HL-60 (cell line): Measurements from ENCODE around the gene DDIAS.

ENCODE experiments used
- GABPA ChIP-seq: IDR thresholded peaks from 2 replicates; pipeline ENCODE4 v1.6.1; 2012; ENCODE audit warnings: low read depth
- POLR2AphosphoS5 ChIP-seq: IDR thresholded peaks from 2 replicates; pipeline ENCODE4 v1.6.1; 2012; ENCODE audit warnings: low read depth
- SPI1 ChIP-seq: IDR thresholded peaks from 2 replicates; pipeline ENCODE4 v1.6.1; 2012; ENCODE audit warnings: low read depth, mild to moderate bottlenecking, borderline replicate concordance
- TF ChIP-seq, protein P1 (sequence below): IDR thresholded peaks from one replicate; pipeline ENCODE4 v1.5.1; 2011; ENCODE audit warnings: low read length, control low read depth, inconsistent platforms; ENCODE audit not compliant: insufficient read depth
- TF ChIP-seq, protein P2 (sequence below): IDR thresholded peaks from 2 replicates; pipeline ENCODE4 v1.6.1; 2012; ENCODE audit warnings: low read depth; ENCODE audit not compliant: insufficient replicate concordance

DNA sequence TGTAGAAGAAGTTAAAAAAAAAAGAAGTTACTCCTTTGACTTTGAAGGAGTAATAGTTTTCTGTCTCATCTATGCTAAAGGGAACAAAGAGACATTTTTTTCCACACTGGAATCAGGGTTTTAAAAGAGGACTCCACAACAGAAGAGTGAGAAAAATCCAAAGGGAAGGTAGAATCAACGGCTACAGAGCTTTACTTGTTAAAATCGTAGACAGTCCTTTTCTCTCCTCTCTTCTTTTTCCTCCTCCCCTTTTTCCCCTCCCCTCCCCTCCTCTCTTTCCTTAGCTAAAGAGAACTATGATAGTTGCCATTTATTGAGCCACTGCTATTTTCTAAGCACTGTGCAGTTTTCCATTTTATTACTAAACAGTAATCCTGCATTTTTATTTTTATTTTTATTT, 29.2 kb downstream of the DDIAS start:
- TF ChIP-seq, protein P1, sequence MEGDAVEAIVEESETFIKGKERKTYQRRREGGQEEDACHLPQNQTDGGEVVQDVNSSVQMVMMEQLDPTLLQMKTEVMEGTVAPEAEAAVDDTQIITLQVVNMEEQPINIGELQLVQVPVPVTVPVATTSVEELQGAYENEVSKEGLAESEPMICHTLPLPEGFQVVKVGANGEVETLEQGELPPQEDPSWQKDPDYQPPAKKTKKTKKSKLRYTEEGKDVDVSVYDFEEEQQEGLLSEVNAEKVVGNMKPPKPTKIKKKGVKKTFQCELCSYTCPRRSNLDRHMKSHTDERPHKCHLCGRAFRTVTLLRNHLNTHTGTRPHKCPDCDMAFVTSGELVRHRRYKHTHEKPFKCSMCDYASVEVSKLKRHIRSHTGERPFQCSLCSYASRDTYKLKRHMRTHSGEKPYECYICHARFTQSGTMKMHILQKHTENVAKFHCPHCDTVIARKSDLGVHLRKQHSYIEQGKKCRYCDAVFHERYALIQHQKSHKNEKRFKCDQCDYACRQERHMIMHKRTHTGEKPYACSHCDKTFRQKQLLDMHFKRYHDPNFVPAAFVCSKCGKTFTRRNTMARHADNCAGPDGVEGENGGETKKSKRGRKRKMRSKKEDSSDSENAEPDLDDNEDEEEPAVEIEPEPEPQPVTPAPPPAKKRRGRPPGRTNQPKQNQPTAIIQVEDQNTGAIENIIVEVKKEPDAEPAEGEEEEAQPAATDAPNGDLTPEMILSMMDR, result no peak
- no peak for TF ChIP-seq POLR2AphosphoS5
- TF ChIP-seq, protein P2, sequence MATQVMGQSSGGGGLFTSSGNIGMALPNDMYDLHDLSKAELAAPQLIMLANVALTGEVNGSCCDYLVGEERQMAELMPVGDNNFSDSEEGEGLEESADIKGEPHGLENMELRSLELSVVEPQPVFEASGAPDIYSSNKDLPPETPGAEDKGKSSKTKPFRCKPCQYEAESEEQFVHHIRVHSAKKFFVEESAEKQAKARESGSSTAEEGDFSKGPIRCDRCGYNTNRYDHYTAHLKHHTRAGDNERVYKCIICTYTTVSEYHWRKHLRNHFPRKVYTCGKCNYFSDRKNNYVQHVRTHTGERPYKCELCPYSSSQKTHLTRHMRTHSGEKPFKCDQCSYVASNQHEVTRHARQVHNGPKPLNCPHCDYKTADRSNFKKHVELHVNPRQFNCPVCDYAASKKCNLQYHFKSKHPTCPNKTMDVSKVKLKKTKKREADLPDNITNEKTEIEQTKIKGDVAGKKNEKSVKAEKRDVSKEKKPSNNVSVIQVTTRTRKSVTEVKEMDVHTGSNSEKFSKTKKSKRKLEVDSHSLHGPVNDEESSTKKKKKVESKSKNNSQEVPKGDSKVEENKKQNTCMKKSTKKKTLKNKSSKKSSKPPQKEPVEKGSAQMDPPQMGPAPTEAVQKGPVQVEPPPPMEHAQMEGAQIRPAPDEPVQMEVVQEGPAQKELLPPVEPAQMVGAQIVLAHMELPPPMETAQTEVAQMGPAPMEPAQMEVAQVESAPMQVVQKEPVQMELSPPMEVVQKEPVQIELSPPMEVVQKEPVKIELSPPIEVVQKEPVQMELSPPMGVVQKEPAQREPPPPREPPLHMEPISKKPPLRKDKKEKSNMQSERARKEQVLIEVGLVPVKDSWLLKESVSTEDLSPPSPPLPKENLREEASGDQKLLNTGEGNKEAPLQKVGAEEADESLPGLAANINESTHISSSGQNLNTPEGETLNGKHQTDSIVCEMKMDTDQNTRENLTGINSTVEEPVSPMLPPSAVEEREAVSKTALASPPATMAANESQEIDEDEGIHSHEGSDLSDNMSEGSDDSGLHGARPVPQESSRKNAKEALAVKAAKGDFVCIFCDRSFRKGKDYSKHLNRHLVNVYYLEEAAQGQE, result no peak
- no peak for TF ChIP-seq SPI1
- TF ChIP-seq GABPA, result no peak
